Mesendoderm (in vitro differentiated cells): ENCODE results near the gene SPG11.
"Not testable (repeated sequence)": the region's sequence is repeated elsewhere in the genome, so short reads cannot be mapped to it uniquely, and the experiment has no call there.

ENCODE experiments used
- DNase-seq: peaks from one replicate; pipeline ENCODE4 v3.0.0; 2013
- H2AK5ac ChIP-seq: 2 replicates; pipeline ENCODE4 v1.6.1; 2013; ENCODE audit warnings: low read length, inconsistent platforms
- H2BK120ac ChIP-seq: 2 replicates; pipeline ENCODE4 v1.6.1; 2013; ENCODE audit warnings: low read depth, mild to moderate bottlenecking, low read length, moderate library complexity, mixed read lengths
- H2BK15ac ChIP-seq: replicated peaks from 2 replicates; pipeline ENCODE4 v1.6.1; 2013; ENCODE audit warnings: low read depth, mild to moderate bottlenecking, moderate library complexity
- H2BK5ac ChIP-seq: 2 replicates; pipeline ENCODE4 v1.6.1; 2013; ENCODE audit warnings: low read length, inconsistent platforms
- H3K18ac ChIP-seq: 2 replicates; pipeline ENCODE4 v1.6.1; 2013; ENCODE audit warnings: mild to moderate bottlenecking, low read length, mixed read lengths
- H3K23ac ChIP-seq: one replicate; pipeline ENCODE4 v1.6.1; 2013; ENCODE audit warnings: low read length
- H3K27ac ChIP-seq: 2 replicates; pipeline ENCODE4 v1.5.1; 2013; ENCODE audit warnings: low read depth, mild to moderate bottlenecking, inconsistent platforms, low read length, moderate library complexity
- H3K27me3 ChIP-seq: 2 replicates; pipeline ENCODE4 v1.6.1; 2013; ENCODE audit warnings: low read length, control low read depth, mild to moderate bottlenecking, inconsistent platforms; ENCODE audit not compliant: insufficient read depth, poor library complexity
- H3K36me3 ChIP-seq: 2 replicates; pipeline ENCODE4 v1.6.1; 2013; ENCODE audit warnings: low read length, inconsistent platforms; ENCODE audit not compliant: control insufficient read depth, insufficient read depth
- H3K4ac ChIP-seq: one replicate; pipeline ENCODE4 v1.6.1; 2013; ENCODE audit warnings: low read depth, mild to moderate bottlenecking, low read length, moderate library complexity
- H3K4me1 ChIP-seq: 2 replicates; pipeline ENCODE4 v1.6.1; 2013; ENCODE audit warnings: low read depth, low read length, inconsistent platforms; ENCODE audit not compliant: control insufficient read depth
- H3K4me2 ChIP-seq: 2 replicates; pipeline ENCODE4 v1.6.1; 2013; ENCODE audit warnings: low read length
- H3K4me3 ChIP-seq: 2 replicates; pipeline ENCODE4 v1.5.1; 2013; ENCODE audit warnings: mild to moderate bottlenecking, low read length
- H3K56ac ChIP-seq: one replicate; pipeline ENCODE4 v1.6.1; 2013; ENCODE audit warnings: low read length
- H3K79me1 ChIP-seq: 2 replicates; pipeline ENCODE4 v1.6.1; 2013; ENCODE audit warnings: low read length, inconsistent platforms
- H3K79me2 ChIP-seq: 2 replicates; pipeline ENCODE4 v1.6.1; 2013; ENCODE audit warnings: mild to moderate bottlenecking, low read length; ENCODE audit not compliant: control insufficient read depth, insufficient read depth
- H3K9ac ChIP-seq: 2 replicates; pipeline ENCODE4 v1.6.1; 2013; ENCODE audit warnings: low read length, inconsistent platforms
- H4K5ac ChIP-seq: one replicate; pipeline ENCODE4 v1.6.1; 2013; ENCODE audit warnings: low read length
- H4K8ac ChIP-seq: one replicate; pipeline ENCODE4 v1.6.1; 2013; ENCODE audit warnings: low read depth, mild to moderate bottlenecking, control low read depth, low read length, moderate library complexity
- WGBS: extraction: QIAGEN DNeasy Blood & Tissue Kit; methylation state at CpG from one replicate; pipeline ENCODE4 v1.1.7; 2013; ENCODE audit warnings: low lambda C conversion rate, missing lambda C conversion rate; ENCODE audit not compliant: insufficient coverage; ENCODE audit errors: extremely low coverage; 5-methylcytosine and 5-hydroxymethylcytosine counted together

SPG11 gene

DNA sequence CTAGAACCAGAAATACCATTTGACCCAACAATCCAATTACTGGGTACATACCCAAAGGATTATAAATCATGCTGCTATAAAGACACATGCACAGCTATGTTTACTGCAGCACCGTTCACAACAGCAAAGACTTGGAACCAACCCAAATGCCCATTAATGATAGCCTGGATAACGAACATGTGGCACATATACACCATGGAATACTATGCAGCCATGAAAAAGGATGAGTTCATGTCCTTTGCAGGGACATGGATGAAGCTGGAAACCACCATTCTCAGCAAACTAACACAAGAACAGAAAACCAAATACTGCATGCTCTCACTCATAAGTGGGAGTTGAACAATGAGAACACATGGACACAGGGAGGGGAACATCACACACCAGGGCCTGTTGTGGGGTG is 25.9 kb upstream of the SPG11 start:
- H3K4me1 ChIP-seq, H3K9ac ChIP-seq, DNase-seq, H2AK5ac ChIP-seq, H3K18ac ChIP-seq, H3K79me1 ChIP-seq, H3K4ac ChIP-seq, H2BK120ac ChIP-seq, H3K79me2 ChIP-seq, H3K4me3 ChIP-seq, H3K36me3 ChIP-seq, H4K5ac ChIP-seq, H2BK15ac ChIP-seq, H3K27ac ChIP-seq, H3K56ac ChIP-seq, H3K4me2 ChIP-seq, H2BK5ac ChIP-seq, H4K8ac ChIP-seq, H3K23ac ChIP-seq, H3K27me3 ChIP-seq: not testable (repeated sequence)
- WGBS, result no CpG with 5 or more reads among the region's 2 CpGs

DNA sequence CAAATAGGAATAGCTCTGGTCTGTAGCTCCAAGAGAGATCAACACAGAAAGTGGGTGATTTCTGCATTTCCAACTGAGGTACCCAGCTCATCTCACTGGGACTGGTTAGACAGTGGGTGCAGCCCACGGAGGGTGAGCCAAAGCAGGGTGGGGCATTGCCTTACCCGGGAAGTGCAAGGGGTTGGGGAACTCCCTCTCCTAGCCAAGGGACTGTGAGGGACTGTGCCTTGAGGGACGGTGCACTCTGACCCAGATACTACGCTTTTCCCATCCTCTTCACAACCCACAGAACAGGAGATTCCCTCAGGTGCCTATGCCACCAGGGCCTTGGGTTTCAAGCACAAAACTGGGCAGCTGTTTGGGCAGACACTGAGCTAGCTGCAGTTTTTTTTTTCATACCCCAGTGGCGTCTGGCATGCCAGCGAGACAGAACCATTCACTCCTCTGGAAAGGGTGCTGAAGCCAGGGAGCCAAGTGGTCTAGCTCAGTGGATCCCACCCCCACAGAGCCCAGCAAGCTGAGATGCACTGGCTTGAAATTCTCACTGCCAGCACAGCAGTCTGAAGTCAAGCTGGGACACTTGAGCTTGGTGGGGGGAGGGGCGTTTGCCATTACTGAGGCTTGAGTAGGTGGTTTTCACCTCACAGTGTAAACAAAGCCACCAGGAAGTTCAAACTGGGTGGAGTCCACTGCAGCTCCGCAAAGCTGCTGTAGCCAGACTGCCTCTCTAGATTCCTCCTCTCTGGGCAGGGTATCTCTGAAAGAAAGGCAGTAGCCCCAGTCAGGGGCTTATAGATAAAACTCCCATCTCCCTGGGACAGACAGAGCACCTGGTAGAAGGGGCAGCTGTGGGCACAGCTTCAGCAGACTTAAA is 19.6 kb upstream of the SPG11 start:
- H3K56ac ChIP-seq, result peak overlapping the region; percentile 73
- not testable (repeated sequence) for H2BK5ac ChIP-seq, H3K4me1 ChIP-seq, H3K4ac ChIP-seq, H4K5ac ChIP-seq, H4K8ac ChIP-seq, H2BK15ac ChIP-seq, H3K4me2 ChIP-seq, H3K79me1 ChIP-seq, H3K4me3 ChIP-seq, H3K9ac ChIP-seq, H3K18ac ChIP-seq, H2BK120ac ChIP-seq, H3K36me3 ChIP-seq, H3K27ac ChIP-seq, H3K27me3 ChIP-seq, H3K23ac ChIP-seq, H2AK5ac ChIP-seq, H3K79me2 ChIP-seq
- no CpG with 5 or more reads among the region's 8 CpGs for WGBS
- peak; percentile 89 for DNase-seq

DNA sequence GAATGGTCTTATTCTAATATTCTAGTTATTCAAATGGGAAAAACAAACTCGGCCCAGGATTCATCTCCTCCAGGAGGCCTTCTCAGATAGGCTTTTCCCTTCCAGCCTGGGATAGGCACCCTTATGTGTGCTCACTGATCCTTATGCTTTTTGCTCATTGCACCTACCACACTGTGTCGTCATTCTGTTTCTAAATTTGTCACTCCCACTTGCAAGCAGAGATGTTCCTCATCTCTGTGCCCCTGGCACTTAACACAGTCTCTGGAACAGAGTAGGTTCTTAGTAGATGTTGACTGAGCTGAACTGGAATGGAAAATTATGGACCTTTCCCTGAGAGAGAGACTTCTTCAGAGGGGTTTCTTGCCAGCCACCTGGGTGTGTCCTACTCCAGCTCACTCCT is 18.7 kb upstream of the SPG11 start:
- Histone ChIP-seq H4K5ac (no peak overlapping the region), H2BK5ac (no peak overlapping the region), H3K4me3 (no peak overlapping the region), H3K9ac (no peak overlapping the region), H3K4me1 (peaks cover 2% of the 10 kb centered on the region), H3K36me3 (no peaks in the 10 kb centered on the region), H3K79me2 (no peaks in the 10 kb centered on the region), H4K8ac (no peak overlapping the region), H3K56ac (no peak overlapping the region), H3K18ac (no peak overlapping the region), H3K23ac (no peak overlapping the region), H3K79me1 (no peaks in the 10 kb centered on the region), H3K27ac (no peak overlapping the region), H3K4ac (no peak overlapping the region), H2BK120ac (peak overlapping the region; percentile 61), H2BK15ac (peak overlapping the region; percentile 98), H2AK5ac (no peak overlapping the region), H3K4me2 (no peak overlapping the region), H3K27me3 (no peaks in the 10 kb centered on the region)
- no peak for DNase-seq
- no CpG with 5 or more reads among the region's 2 CpGs for WGBS

DNA sequence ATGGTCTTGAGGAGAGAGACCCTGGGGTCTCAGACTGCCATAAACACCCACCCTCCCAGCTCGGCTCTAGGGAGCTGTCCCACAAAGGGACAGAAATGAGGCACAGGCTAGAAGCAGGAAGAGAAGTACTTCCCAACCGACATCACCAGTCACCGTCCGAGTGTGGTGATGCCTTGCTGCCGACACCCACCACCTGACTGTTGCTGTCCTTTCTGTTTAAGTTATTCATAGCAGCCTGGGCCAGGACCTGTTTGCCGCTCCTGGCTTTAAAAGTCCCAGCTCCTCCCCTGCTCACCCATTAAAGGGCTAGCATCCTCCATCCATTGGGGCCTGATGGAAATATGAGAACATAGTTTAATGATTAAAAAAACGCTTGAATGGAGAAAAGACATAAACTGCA is 13.2 kb upstream of the SPG11 start:
- no peak overlapping the region for H3K9ac ChIP-seq
- no peak overlapping the region for H3K23ac ChIP-seq
- H3K56ac ChIP-seq, result no peak overlapping the region
- no peaks in the 10 kb centered on the region for H3K79me1 ChIP-seq
- H3K4me1 ChIP-seq, result no peaks in the 10 kb centered on the region
- H2BK15ac ChIP-seq, result no peak overlapping the region
- no peak overlapping the region for H3K18ac ChIP-seq
- H3K27ac ChIP-seq, result no peak overlapping the region
- no peak for DNase-seq
- H4K8ac ChIP-seq, result no peak overlapping the region
- WGBS, result no CpG with 5 or more reads among the region's 7 CpGs
- H3K36me3 ChIP-seq, result no peaks in the 10 kb centered on the region
- no peak overlapping the region for H4K5ac ChIP-seq
- no peak overlapping the region for H2BK5ac ChIP-seq
- no peak overlapping the region for H3K4me3 ChIP-seq
- H3K4ac ChIP-seq, result no peak overlapping the region
- no peak overlapping the region for H2AK5ac ChIP-seq
- H3K79me2 ChIP-seq, result no peaks in the 10 kb centered on the region
- H2BK120ac ChIP-seq, result no peak overlapping the region
- H3K4me2 ChIP-seq, result no peak overlapping the region
- H3K27me3 ChIP-seq, result no peaks in the 10 kb centered on the region

DNA sequence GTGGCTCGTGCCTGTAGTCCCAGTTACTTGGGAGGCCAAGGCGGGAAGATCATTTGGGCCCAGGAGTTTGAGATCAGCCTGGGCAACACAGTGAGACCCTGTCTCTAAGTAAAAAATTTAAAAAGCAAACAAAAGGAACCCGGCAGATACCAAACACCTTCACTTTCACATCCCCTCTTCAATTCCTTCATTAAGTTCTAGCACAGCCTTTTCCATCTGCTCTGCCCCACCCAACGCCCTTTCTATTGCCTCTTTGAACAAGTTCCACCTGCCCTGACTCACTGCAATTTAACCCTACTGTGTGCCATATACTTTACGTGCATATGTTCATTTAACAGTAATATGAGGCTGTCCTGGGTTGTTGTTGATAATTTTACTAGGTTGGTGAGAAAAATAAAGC is 12.4 kb upstream of the SPG11 start:
- Histone ChIP-seq H3K18ac (no peak overlapping the region), H2BK120ac (no peak overlapping the region), H3K4me1 (no peaks in the 10 kb centered on the region), H3K36me3 (no peaks in the 10 kb centered on the region), H2BK5ac (no peak overlapping the region), H3K23ac (no peak overlapping the region), H2AK5ac (no peak overlapping the region), H3K56ac (no peak overlapping the region), H3K79me1 (no peaks in the 10 kb centered on the region), H3K79me2 (no peaks in the 10 kb centered on the region), H4K5ac (no peak overlapping the region), H3K27me3 (no peaks in the 10 kb centered on the region), H3K4me3 (no peak overlapping the region), H3K27ac (no peak overlapping the region), H3K4me2 (no peak overlapping the region), H2BK15ac (no peak overlapping the region), H3K4ac (no peak overlapping the region), H3K9ac (no peak overlapping the region), H4K8ac (no peak overlapping the region)
- WGBS, result no CpG with 5 or more reads among the region's 5 CpGs
- no peak for DNase-seq

DNA sequence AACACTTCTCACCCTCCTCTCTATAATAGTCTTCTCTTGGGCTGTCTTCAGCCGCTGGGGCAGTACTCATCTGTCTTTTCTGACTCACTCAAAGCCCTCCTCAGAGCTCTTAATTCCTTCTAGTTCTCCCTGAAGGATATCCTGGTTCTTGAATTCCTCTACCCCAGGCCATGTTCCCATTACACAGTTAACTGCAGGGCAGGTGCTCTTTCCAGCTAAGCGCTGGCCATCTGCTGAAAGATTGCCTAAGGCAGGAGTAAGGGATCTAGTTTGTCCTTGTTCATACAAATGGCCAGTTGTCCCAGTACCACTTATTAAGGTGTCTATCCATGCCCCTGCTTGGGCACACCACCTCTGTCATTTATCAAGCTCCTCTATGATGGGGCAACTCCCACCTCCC is 10.2 kb upstream of the SPG11 start:
- no peak overlapping the region for H2AK5ac ChIP-seq
- H3K18ac ChIP-seq, result no peak overlapping the region
- no peak overlapping the region for H4K5ac ChIP-seq
- WGBS, result no CpG with 5 or more reads among the region's 2 CpGs
- no peak overlapping the region for H3K4ac ChIP-seq
- DNase-seq, result no peak
- no peak overlapping the region for H3K9ac ChIP-seq
- no peaks in the 10 kb centered on the region for H3K4me1 ChIP-seq
- H3K4me2 ChIP-seq, result no peak overlapping the region
- H2BK5ac ChIP-seq, result no peak overlapping the region
- no peak overlapping the region for H3K23ac ChIP-seq
- no peak overlapping the region for H3K56ac ChIP-seq
- no peaks in the 10 kb centered on the region for H3K36me3 ChIP-seq
- H3K79me1 ChIP-seq, result no peaks in the 10 kb centered on the region
- H2BK15ac ChIP-seq, result no peak overlapping the region
- H3K79me2 ChIP-seq, result no peaks in the 10 kb centered on the region
- H3K4me3 ChIP-seq, result no peak overlapping the region
- no peaks in the 10 kb centered on the region for H3K27me3 ChIP-seq
- H3K27ac ChIP-seq, result no peak overlapping the region
- no peak overlapping the region for H2BK120ac ChIP-seq
- no peak overlapping the region for H4K8ac ChIP-seq
